ENCODE data around the gene GOLM1.

The GOLM1 gene

GRCh38 chr9:86072394-86072877 is 26.9 kb downstream of the GOLM1 start:
- TF ChIP-seq CTCF (IDR thresholded peaks at IDR 0.05; ENCODE audit: unreplicated experiment in 3 of 3) = no peak
- no peaks in the 10 kb centered on the region for H3K27me3 Mint-ChIP-seq (ENCODE audit: low read depth)
- H3K27ac Mint-ChIP-seq = no peak overlapping the region
- H3K9me3 Mint-ChIP-seq = no peaks in the 10 kb centered on the region
- peaks cover 11% of the 10 kb centered on the region for H3K4me1 Mint-ChIP-seq
- H3K4me3 Mint-ChIP-seq = no peak overlapping the region
- peaks cover 41% of the 10 kb centered on the region for H3K36me3 Mint-ChIP-seq (ENCODE audit: low read depth)

GRCh38 chr9:86069206-86069869 is 30.0 kb downstream of the GOLM1 start:
- H3K27me3 Mint-ChIP-seq (ENCODE audit: low read depth) = no peaks in the 10 kb centered on the region
- H3K4me3 Mint-ChIP-seq = no peak overlapping the region
- H3K27ac Mint-ChIP-seq = no peak overlapping the region
- TF ChIP-seq CTCF (IDR thresholded peaks at IDR 0.05; ENCODE audit: unreplicated experiment in 3 of 3) = no peak
- H3K36me3 Mint-ChIP-seq (ENCODE audit: low read depth) = peaks cover 33% of the 10 kb centered on the region
- H3K9me3 Mint-ChIP-seq = no peaks in the 10 kb centered on the region
- peaks cover 5% of the 10 kb centered on the region for H3K4me1 Mint-ChIP-seq

GRCh38 chr9:86064220-86064619 is 35.1 kb downstream of the GOLM1 start:
- TF ChIP-seq CTCF (IDR thresholded peaks at IDR 0.05; ENCODE audit: unreplicated experiment in 3 of 3) = no peak
- Mint-ChIP-seq H3K27me3 (ENCODE audit: low read depth) (no peaks in the 10 kb centered on the region), H3K4me3 (no peak overlapping the region), H3K27ac (peak overlapping the region in 2 of 3 experiments; percentile 2 to 46), H3K9me3 (no peaks in the 10 kb centered on the region), H3K4me1 (peaks cover 5% of the 10 kb centered on the region), H3K36me3 (ENCODE audit: low read depth) (peaks cover 37% of the 10 kb centered on the region)

- Mint-ChIP-seq H3K4me1 (peaks cover 5% of the 10 kb centered on the region), H3K27me3 (ENCODE audit: low read depth) (no peaks in the 10 kb centered on the region), H3K27ac (peak overlapping the region in 1 of 3 experiments; percentile 40), H3K4me3 (no peak overlapping the region), H3K9me3 (no peaks in the 10 kb centered on the region), H3K36me3 (ENCODE audit: low read depth) (peaks cover 43% of the 10 kb centered on the region)
- TF ChIP-seq CTCF (IDR thresholded peaks at IDR 0.05; ENCODE audit: unreplicated experiment in 3 of 3) = no peak
These were observed 36.3 kb downstream of the GOLM1 start for GRCh38 chr9:86062845-86063693.

GRCh38 chr9:86061972-86062739 is 37.2 kb downstream of the GOLM1 start:
- no peak overlapping the region for H3K27ac Mint-ChIP-seq
- no peak for TF ChIP-seq CTCF (IDR thresholded peaks at IDR 0.05; ENCODE audit: unreplicated experiment in 3 of 3)
- H3K4me3 Mint-ChIP-seq = no peak overlapping the region
- H3K36me3 Mint-ChIP-seq (ENCODE audit: low read depth) = peaks cover 40% of the 10 kb centered on the region
- H3K4me1 Mint-ChIP-seq = peaks cover 5% of the 10 kb centered on the region
- H3K9me3 Mint-ChIP-seq = no peaks in the 10 kb centered on the region
- H3K27me3 Mint-ChIP-seq (ENCODE audit: low read depth) = no peaks in the 10 kb centered on the region

All from nephron (organoid).